ENCODE results near the gene VEGFB.

The VEGFB gene

DNA sequence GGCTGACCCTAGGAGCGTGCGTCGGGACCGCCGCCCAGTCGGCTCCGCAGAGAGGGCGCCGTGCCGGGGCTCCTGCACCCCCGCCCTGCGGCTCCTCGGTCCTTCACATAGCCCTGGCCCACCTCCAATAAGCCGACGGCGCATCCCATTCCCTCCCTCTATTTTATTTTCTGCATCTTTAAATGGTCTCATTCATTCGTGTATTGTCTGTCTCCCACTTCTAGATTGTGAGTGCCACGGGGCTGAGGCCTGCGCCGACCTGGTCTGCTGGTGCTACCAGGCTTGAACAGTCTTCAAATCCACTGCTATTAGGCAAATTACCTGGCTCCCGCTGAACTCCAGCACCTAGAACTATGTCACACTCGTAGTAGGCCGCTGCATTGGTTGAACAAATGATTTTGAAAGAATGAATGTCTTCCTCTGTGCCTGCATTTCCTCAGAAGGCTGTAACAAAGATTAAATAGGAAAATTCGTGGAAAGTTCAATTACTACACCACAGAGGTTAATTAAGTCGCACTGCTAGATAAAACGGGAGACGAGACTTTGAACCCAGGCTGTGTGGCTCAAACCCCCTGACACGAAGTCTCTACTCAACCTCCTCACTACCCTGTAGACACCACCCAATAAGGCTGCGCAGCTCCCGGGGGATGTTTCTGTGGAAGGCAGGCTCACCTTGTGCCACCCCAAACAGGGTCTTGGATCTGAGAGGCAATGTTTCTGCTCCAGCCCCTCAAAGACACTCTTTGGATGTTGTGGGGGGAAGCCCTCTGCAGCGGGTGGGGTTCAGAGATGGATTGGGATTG lies 13.5 kb downstream of the VEGFB start:
- no peak for DNase-seq

DNA sequence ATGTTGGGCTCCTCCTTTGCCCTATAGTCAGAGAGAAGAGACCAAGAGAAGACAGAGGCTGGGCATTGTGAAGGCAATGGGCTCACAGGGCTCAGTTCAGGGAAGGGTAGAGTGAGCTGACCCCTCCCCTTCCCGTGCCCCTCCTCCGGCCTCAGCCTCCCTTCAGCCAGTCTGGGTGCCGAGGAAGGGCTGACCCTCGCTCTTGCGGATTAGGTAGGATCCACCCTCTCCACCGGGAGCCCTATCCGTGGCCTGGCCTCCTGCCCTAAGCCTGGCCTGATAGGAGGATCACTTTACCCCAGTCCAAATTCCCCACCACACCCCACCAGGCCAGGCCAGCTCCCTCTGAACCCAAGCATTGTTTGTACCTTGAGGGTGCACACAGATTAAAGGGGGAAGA lies 14.2 kb downstream of the VEGFB start:
- no peak for DNase-seq

GRCh38 chr11:64249038-64249437 lies 14.7 kb downstream of the VEGFB start:
- no peak for DNase-seq

- no peak for DNase-seq
These were observed 15.4 kb downstream of the VEGFB start for GRCh38 chr11:64249563-64250414.

GRCh38 chr11:64250415-64251015 lies 16.1 kb downstream of the VEGFB start:
- no peak for DNase-seq

- DNase-seq: peak; percentile 35
These were observed 16.8 kb downstream of the VEGFB start, which contains the start of gene PLCB3 for GRCh38 chr11:64251016-64251752. Gene PLCB3, plus strand, starts transcription at chr11:64251530. Its CDS starts 120 bp downstream, at chr11:64251650.

- DNase-seq: no peak
These were observed 17.3 kb downstream of the VEGFB start for GRCh38 chr11:64251753-64252002.

DNA sequence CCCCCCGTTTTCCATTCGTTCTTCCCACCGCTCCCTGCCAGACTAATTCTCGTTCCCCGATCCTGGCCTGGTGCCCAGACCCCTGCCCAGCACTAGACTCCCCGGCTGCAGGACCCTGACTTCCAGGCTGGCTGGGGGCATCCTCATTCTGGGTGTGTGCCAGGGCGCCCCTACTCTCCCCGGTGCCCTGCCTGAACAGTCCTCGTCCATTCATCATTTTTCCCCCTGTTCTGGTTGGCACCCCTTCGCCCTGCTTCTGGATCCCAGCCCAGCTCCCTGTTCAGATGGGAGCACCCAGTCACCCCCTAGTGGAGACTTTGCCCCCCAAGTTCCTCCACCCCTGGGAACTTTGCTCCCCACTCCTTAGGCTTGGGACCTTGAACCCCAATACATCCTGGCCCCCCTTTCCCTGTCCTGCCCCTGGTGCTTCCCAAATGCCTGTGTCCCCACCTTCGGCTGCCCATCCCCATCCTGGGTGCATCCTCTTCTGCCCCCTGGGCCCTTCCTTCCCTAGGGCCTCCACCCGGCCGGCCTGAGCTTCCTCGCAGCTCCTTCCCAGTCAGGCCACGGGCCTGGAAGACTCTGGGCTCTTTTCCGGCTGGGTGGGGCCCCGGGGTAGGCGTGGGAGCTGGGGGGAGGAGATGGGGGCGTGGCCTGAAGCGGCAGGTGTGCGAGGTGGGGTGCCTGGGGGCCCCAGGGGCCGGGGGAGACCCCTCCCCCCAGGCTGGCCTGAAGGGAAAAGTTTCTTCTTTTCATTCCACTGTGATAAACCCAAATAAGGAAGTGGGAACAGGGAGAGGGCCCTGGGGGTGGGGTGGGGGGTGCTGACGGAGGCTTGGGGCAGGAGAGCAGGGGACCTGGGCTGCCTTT lies 17.9 kb downstream of the VEGFB start:
- peak; percentile 59 for DNase-seq

DNA sequence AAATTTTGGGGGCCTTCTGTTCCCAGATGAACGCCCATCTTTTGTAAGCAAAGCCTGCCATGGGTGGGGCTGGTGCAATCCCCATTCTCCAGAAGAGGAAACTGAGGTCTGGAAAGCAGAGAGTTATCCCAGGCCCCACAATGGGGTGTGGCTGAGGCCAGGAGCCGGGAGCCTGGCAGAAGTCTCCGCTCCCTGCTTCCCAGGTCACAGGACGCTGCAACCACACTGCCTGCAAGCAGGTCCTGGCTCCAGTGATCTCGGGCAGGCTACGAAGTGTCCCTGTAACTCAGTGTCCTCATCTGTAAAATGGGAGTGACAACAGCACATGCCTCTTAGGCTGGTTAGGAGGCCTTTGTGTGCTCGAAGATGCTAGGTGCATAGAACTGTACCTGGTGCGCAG lies 18.7 kb downstream of the VEGFB start:
- DNase-seq: no peak

DNA sequence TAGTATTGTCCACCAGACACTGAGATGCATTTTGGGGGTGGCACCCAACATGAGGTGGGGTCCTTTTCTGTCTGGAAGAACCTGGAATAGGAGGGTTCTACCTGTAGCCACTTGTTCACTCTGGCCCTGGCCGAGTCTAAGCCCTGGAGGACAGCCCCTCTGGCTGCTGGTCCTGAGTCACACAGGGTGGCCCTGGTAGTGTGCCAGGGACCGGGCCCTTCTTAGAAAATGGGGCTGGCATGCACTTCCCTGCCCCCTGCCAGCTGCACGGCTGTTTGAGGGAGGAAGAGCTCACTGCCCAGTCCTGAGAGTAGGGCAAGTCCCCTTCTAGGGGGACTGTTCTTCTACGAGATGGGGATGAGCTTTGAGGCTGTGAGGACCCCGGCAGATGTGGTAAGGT lies 19.1 kb downstream of the VEGFB start:
- no peak for DNase-seq

DNA sequence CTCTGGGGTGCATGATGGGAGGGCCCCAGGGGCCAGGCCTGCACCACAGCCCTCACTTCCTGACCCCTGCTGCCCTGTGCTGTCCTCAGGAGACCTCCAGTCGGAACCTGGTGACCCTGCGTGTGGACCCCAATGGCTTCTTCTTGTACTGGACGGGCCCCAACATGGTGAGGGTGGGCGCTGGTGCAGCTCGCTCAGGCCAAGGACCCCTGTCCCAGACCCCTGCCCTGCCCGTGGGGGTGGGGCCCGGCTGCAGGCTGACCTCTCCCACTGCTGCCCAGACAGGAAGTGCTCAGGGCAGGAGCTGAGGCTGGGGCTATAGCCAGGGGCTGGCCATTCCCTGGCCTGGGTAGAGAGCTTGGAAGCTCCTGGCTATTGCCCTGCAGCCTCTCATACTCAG lies 19.9 kb downstream of the VEGFB start:
- no peak for DNase-seq

GRCh38 chr11:64255135-64256128 lies 21.0 kb downstream of the VEGFB start:
- no peak for DNase-seq

GRCh38 chr11:64256300-64256699 lies 21.9 kb downstream of the VEGFB start:
- DNase-seq: no peak

DNA sequence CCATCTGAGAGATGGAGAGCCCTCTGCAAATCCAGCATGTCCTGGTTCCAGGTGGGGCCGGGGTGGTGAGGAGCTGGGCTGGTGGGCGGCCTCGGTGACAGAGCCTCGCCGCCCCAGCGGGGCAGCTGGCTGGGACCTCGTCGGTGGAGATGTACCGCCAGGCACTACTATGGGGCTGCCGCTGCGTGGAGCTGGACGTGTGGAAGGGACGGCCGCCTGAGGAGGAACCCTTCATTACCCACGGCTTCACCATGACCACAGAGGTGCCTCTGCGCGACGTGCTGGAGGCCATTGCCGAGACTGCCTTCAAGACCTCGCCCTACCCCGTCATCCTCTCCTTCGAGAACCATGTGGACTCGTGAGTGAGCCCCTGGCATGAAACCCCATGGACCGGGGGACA lies 24.0 kb downstream of the VEGFB start:
- DNase-seq: no peak

DNA sequence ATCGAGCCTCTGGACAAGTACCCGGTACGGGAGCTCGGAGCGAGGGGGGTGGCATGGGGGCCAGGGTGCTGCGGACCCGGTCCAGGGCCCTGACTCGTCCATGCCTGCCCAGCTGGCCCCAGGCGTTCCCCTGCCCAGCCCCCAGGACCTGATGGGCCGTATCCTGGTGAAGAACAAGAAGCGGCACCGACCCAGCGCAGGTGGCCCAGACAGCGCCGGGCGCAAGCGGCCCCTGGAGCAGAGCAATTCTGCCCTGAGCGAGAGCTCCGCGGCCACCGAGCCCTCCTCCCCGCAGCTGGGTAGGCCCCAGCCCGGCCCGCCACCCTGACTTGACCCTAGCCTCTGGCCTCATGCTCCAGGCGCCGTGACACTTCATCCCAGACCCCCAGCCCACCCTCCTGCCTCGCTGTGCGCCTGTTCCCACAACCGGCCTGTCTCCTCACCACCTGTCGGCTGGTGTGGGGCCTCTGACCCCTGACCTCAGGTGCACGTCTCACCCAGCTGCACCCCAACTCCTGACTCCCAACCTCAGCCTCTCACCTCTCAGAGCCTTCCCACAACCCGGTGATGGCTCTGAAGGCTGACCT lies 24.7 kb downstream of the VEGFB start:
- no peak for DNase-seq

DNA sequence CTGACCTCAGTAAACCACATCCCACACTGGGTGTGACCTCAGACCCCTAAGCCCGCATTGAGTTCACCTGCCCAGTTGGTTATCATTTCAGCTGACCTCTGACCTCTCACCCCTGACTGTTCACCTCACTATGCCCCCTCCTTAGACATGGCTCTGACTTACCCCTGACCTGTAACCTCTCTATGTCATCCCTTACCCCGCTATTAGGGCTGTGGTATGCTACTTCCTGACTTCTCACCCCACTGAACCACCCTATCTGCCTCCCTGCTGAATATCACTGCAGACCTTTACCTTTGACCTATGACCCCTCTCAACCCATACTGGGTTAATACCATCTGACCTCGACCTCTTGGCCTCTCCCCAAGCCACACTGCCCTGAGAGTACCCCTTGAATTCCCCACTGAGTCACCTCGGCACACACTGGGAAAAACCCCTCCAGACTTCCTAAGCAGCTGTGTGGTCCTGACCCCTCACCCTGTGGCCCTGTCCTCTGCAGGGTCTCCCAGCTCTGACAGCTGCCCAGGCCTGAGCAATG lies 25.2 kb downstream of the VEGFB start:
- DNase-seq: no peak

DNA sequence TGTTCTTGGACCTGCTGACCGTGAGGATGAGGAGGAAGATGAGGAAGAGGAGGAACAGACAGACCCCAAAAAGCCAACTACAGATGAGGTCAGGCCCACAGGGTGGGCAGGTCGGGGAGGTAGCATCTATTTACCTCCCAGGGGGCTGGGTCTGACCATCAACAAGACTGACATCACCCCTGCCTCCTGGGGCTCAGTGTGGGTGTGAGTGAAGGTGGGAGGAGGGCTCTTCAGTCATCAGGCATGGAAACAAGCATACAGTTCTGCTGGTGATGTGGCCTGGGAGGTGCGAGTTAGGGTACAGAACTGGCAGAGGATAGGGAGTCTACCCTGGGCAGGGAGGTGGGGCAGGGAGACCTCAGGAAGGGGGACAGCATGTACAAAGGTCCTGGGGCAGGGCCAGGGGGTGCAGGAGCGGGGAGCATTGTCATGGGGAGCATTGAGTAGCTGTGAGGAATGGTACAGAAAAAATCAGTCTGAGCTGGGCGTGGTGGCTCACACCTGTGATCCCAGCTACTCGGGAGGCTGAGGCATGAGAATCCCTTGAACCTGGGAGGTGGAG lies 25.8 kb downstream of the VEGFB start:
- no peak for DNase-seq

DNA sequence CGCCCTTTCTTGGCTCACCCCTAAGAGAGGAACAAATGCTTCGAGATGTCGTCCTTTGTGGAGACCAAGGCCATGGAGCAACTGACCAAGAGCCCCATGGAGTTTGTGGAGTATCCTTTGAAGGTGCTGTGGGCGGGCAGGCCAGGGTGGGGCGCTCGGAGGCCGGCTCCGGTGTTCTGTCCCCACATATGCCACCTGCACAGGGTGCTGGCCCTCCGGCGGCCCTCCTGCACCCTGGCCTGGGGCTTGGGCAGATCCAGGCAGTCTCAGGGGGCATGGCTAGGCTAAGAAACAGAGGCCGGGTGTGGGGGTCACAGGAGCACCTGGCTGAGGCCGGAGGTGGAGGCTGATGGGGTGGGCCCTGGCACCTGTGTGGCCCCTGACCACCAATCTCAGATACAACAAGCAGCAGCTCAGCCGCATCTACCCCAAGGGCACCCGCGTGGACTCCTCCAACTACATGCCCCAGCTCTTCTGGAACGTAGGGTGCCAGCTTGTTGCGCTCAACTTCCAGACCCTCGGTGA lies 27.2 kb downstream of the VEGFB start:
- no peak for DNase-seq

DNA sequence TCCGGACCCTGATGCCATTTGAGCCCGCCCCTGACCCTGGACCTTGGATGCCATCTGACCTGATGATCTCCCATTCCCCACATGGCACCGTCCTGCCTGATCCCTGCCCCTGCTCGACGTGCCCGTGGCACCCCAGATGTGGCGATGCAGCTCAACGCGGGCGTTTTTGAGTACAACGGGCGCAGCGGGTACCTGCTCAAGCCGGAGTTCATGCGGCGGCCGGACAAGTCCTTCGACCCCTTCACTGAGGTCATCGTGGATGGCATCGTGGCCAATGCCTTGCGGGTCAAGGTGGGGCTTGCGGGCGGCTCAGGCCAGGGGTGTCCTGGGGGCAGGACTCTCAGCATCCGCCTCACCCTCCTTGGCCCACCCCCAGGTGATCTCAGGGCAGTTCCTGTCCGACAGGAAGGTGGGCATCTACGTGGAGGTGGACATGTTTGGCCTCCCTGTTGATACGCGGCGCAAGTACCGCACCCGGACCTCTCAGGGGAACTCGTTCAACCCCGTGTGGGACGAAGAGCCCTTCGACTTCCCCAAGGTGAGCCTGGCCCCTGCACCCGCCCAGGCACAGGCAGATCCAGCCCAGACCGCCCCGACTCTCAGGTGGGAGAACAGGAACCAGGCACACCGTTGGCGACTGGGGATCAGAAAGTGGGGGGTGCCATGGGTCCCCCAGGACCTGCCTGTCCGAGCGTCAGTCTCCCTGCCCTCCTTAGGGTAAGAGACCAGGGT lies 28.1 kb downstream of the VEGFB start:
- no peak for DNase-seq

Data from HCEC 1CT (cell line).